GM13977 (cell line): ENCODE data around the gene VCAN.

Source experiments
- DNase-seq: peaks from one replicate; pipeline ENCODE4 v3.0.0; 2012; ENCODE audit warnings: low spot score
- in situ Hi-C: fragments of 300-500 bp; cut with MboI; formaldehyde crosslinking; loops from one replicate; pipeline ENCODE4 v1.12.0; 2022; ENCODE audit warnings: low sequenced_read_pairs, low pct_unique_long_range_greater_than_20kb, mixed read lengths, inconsistent platforms; ENCODE audit not compliant: unreplicated experiment
- TF ChIP-seq, protein P1 (sequence below): IDR thresholded peaks from 2 replicates; pipeline ENCODE4 v1.5.1; 2012; ENCODE audit warnings: mild to moderate bottlenecking, control low read depth; ENCODE audit not compliant: insufficient read depth; ENCODE audit errors: extremely low read depth, missing control alignments

The VCAN gene

GRCh38 chr5:83527722-83528438 lies 56.3 kb downstream of the VCAN start:
- DNase-seq = no peak
- TF ChIP-seq, protein P1, sequence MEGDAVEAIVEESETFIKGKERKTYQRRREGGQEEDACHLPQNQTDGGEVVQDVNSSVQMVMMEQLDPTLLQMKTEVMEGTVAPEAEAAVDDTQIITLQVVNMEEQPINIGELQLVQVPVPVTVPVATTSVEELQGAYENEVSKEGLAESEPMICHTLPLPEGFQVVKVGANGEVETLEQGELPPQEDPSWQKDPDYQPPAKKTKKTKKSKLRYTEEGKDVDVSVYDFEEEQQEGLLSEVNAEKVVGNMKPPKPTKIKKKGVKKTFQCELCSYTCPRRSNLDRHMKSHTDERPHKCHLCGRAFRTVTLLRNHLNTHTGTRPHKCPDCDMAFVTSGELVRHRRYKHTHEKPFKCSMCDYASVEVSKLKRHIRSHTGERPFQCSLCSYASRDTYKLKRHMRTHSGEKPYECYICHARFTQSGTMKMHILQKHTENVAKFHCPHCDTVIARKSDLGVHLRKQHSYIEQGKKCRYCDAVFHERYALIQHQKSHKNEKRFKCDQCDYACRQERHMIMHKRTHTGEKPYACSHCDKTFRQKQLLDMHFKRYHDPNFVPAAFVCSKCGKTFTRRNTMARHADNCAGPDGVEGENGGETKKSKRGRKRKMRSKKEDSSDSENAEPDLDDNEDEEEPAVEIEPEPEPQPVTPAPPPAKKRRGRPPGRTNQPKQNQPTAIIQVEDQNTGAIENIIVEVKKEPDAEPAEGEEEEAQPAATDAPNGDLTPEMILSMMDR = no peak
- in situ Hi-C loops = no loop called here

GRCh38 chr5:83528439-83528769 lies 56.9 kb downstream of the VCAN start:
- TF ChIP-seq, protein P1 = no peak
- in situ Hi-C loops = no loop called here
- no peak for DNase-seq

DNA sequence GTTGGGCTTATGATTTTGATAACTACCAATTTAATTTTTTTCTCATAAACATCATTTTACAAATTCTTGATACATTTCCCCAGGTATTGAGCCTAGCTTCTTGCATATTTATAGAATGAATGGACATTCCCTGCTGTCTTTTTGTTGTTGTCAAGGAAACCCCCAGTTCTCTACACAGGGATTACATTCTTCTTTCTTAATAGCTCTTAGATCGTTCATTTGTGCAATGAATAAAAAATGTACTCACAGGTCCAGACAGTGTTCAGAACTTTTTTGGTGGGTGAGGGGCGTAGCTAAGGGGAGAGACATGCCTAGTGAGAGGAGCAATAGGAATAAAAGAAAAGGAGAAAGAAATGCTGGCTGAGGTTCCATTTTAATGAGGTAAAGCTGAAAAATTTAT lies 58.6 kb downstream of the VCAN start:
- in situ Hi-C loops = no loop called here

GRCh38 chr5:83531661-83532060 lies 60.1 kb downstream of the VCAN start:
- no peak for DNase-seq
- in situ Hi-C loops = no loop called here
- TF ChIP-seq, protein P1 = no peak

More for the DNA sequence above, 58.6 kb downstream of the VCAN start:
- DNase-seq = no peak
- TF ChIP-seq, protein P1 = no peak

GRCh38 chr5:83538786-83539462 lies 67.4 kb downstream of the VCAN start:
- peak; percentile 9 for DNase-seq
- in situ Hi-C loops = no loop called here
- TF ChIP-seq, protein P1 = no peak

DNA sequence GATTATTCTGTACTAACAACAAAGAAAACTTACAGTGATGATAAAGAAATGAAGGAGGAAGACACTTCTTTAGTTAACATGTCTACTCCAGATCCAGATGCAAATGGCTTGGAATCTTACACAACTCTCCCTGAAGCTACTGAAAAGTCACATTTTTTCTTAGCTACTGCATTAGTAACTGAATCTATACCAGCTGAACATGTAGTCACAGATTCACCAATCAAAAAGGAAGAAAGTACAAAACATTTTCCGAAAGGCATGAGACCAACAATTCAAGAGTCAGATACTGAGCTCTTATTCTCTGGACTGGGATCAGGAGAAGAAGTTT lies 67.9 kb downstream of the VCAN start:
- in situ Hi-C loops = no loop called here
- TF ChIP-seq, protein P1 = no peak
- DNase-seq = no peak
